ENCODE data around the gene CBX1.
A peak's percentile ranks its signal among the peaks of the same experiment; 100 is the strongest.

CBX1 gene

GRCh38 chr17:48121923-48122664 is 20.8 kb upstream of the CBX1 start:
- Histone ChIP-seq H3K36me3 (ENCODE audit: insufficient read depth, low read depth, low read length) (peaks cover 49% of the 10 kb centered on the region), H3K27me3 (ENCODE audit: insufficient read depth, low read length) (no peaks in the 10 kb centered on the region), H3K4me1 (ENCODE audit: insufficient read depth, low read length) (no peaks in the 10 kb centered on the region; the same call in 1 of the 2 replicates), H3K9ac (ENCODE audit: low read depth, low read length) (no peak overlapping the region), H3K27ac (ENCODE audit: low read length) (no peak overlapping the region), H3K9me3 (ENCODE audit: insufficient read depth, low read depth, low read length) (no peaks in the 10 kb centered on the region), H3K4me3 (ENCODE audit: low read length) (no peak overlapping the region)

- Histone ChIP-seq H3K36me3 (ENCODE audit: insufficient read depth, low read depth, low read length) (peaks cover 25% of the 10 kb centered on the region), H3K9me3 (ENCODE audit: insufficient read depth, low read depth, low read length) (no peaks in the 10 kb centered on the region), H3K4me3 (ENCODE audit: low read length) (no peak overlapping the region), H3K27me3 (ENCODE audit: insufficient read depth, low read length) (no peaks in the 10 kb centered on the region), H3K4me1 (ENCODE audit: insufficient read depth, low read length) (peaks cover 5% of the 10 kb centered on the region; the same call in 1 of the 2 replicates), H3K9ac (ENCODE audit: low read depth, low read length) (no peak overlapping the region), H3K27ac (ENCODE audit: low read length) (no peak overlapping the region)
Observed at GRCh38 chr17:48113201-48113676, 12.0 kb upstream of the CBX1 start.

GRCh38 chr17:48111937-48112241 is 10.6 kb upstream of the CBX1 start:
- Histone ChIP-seq H3K27me3 (ENCODE audit: insufficient read depth, low read length) (no peaks in the 10 kb centered on the region), H3K27ac (ENCODE audit: low read length) (no peak overlapping the region), H3K4me3 (ENCODE audit: low read length) (no peak overlapping the region), H3K9ac (ENCODE audit: low read depth, low read length) (no peak overlapping the region), H3K9me3 (ENCODE audit: insufficient read depth, low read depth, low read length) (no peaks in the 10 kb centered on the region), H3K4me1 (ENCODE audit: insufficient read depth, low read length) (peaks cover 5% of the 10 kb centered on the region; the same call in 1 of the 2 replicates), H3K36me3 (ENCODE audit: insufficient read depth, low read depth, low read length) (peaks cover 18% of the 10 kb centered on the region)

DNA sequence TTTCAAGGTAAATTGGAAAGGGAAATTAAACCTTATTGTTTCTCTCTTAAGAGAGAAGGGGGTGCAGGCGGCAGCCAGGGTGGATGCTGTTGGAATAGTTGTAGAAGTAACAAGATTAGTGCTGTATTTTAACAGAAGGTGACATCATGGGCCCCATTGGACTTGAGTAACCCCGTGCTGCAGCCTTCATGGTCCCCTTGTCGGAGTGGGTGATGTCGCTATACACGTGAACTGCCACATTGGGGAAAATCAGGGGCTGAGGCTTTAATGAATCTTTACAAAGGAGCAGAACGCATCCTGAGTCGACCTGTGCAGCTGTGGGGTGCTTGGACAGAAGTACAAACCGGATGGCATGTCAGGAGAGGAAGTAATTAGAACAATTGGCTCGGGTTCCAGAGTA is 9.5 kb upstream of the CBX1 start:
- no peaks in the 10 kb centered on the region; the same call in 1 of the 2 replicates for H3K27me3 ChIP-seq (ENCODE audit: insufficient read depth, low read length)
- H3K9ac ChIP-seq (ENCODE audit: low read depth, low read length) = no peak overlapping the region
- no peak overlapping the region for H3K4me3 ChIP-seq (ENCODE audit: low read length)
- peaks cover 14% of the 10 kb centered on the region for H3K36me3 ChIP-seq (ENCODE audit: insufficient read depth, low read depth, low read length)
- peaks cover 5% of the 10 kb centered on the region; the same call in 1 of the 2 replicates for H3K4me1 ChIP-seq (ENCODE audit: insufficient read depth, low read length)
- H3K9me3 ChIP-seq (ENCODE audit: insufficient read depth, low read depth, low read length) = no peaks in the 10 kb centered on the region
- H3K27ac ChIP-seq (ENCODE audit: low read length) = no peak overlapping the region

DNA sequence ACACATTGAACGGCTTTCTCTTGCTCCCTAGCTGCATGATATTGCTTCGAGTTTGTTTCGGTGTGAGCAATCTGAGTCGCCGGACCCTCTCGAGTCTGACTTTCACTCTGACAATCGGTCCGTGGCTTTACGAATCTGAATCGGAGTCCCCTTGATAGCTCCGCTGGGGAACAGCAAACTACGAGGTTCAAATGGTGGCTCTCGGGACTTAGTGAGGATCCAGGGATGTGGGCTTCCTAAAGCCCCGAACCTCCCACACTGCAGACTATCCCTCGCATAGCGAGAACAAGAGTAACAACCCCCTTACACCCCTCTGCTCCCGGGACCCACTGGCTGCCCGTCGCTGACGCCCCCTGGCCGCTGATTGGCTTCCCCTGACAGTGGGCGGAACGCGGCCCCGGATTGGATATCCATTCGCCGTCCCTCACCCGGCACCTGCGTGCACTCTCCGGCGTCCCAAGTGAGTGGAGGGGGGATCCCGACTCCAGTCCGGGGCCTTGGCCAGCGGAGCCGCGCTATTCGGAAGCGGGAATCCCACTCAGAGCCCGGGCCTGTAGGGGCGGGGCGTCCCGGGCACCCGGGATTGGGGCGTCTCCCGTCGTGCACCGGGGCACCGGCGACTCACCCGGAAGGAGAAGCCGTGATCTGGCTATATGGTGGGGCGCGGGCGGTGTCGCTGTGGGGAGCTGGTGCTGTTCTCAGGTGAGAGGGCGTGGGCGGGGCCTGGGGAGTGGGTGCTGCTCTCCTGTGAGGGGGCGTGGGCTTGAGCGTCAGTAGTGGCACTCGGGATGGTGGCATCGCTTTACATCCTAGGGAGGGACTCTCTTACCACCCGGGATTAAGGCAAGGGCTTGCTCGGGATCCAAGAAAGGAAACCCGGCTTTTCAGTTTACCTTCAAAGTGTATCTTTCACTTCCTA is 6.1 kb upstream of the CBX1 start, which contains the start of gene SNX11:
SNX11 (plus strand) TSS at position 630 of the 919 bp plus-strand sequence. CDS start 4,278 bp downstream, outside the sequence.
- no peaks in the 10 kb centered on the region; the same call in 1 of the 2 replicates for H3K27me3 ChIP-seq (ENCODE audit: insufficient read depth, low read length)
- H3K36me3 ChIP-seq (ENCODE audit: insufficient read depth, low read depth, low read length) = no peaks in the 10 kb centered on the region
- H3K27ac ChIP-seq (ENCODE audit: low read length) = no peak within 1 kb of the TSS
- peak within 1 kb of the TSS; percentile 90 for H3K9ac ChIP-seq (ENCODE audit: low read depth, low read length)
- H3K4me3 ChIP-seq (ENCODE audit: low read length) = peak within 1 kb of the TSS; percentile 90
- peaks cover 5% of the 10 kb centered on the region; the same call in 1 of the 2 replicates for H3K4me1 ChIP-seq (ENCODE audit: insufficient read depth, low read length)
- H3K9me3 ChIP-seq (ENCODE audit: insufficient read depth, low read depth, low read length) = no peaks in the 10 kb centered on the region

GRCh38 chr17:48106802-48107136 is 5.5 kb upstream of the CBX1 start:
- Histone ChIP-seq H3K9me3 (ENCODE audit: insufficient read depth, low read depth, low read length) (no peaks in the 10 kb centered on the region), H3K36me3 (ENCODE audit: insufficient read depth, low read depth, low read length) (no peaks in the 10 kb centered on the region), H3K4me1 (ENCODE audit: insufficient read depth, low read length) (peaks cover 5% of the 10 kb centered on the region; the same call in 1 of the 2 replicates), H3K27me3 (ENCODE audit: insufficient read depth, low read length) (no peaks in the 10 kb centered on the region; the same call in 1 of the 2 replicates), H3K9ac (ENCODE audit: low read depth, low read length) (peak overlapping the region; percentile 90; the same call in 1 of the 2 replicates), H3K4me3 (ENCODE audit: low read length) (peak overlapping the region; percentile 90), H3K27ac (ENCODE audit: low read length) (no peak overlapping the region)

DNA sequence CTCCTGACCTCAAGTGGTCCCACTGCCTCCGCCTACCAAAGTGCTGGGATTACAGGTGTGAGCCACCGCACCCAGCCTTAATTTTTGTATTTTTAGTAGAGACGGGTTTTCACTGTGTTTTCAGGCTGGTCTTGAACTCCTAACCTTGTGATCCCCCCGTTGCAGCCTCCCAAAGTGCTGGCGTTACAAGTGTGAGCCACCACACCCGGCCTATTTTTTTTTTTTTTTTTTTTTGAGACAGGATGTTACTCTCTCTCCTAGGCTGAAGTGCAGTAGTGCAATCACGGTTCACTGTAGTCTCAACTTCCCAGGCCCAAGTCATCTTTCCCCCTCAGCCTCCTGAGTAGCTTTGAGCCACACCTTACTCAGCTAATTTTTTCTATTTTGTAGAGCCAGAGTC is 3.2 kb upstream of the CBX1 start:
- Histone ChIP-seq H3K4me3 (ENCODE audit: low read length) (no peak overlapping the region), H3K9me3 (ENCODE audit: insufficient read depth, low read depth, low read length) (no peaks in the 10 kb centered on the region), H3K27me3 (ENCODE audit: insufficient read depth, low read length) (no peaks in the 10 kb centered on the region; the same call in 1 of the 2 replicates), H3K27ac (ENCODE audit: low read length) (no peak overlapping the region), H3K36me3 (ENCODE audit: insufficient read depth, low read depth, low read length) (no peaks in the 10 kb centered on the region), H3K9ac (ENCODE audit: low read depth, low read length) (no peak overlapping the region), H3K4me1 (ENCODE audit: insufficient read depth, low read length) (peaks cover 5% of the 10 kb centered on the region; the same call in 1 of the 2 replicates)

DNA sequence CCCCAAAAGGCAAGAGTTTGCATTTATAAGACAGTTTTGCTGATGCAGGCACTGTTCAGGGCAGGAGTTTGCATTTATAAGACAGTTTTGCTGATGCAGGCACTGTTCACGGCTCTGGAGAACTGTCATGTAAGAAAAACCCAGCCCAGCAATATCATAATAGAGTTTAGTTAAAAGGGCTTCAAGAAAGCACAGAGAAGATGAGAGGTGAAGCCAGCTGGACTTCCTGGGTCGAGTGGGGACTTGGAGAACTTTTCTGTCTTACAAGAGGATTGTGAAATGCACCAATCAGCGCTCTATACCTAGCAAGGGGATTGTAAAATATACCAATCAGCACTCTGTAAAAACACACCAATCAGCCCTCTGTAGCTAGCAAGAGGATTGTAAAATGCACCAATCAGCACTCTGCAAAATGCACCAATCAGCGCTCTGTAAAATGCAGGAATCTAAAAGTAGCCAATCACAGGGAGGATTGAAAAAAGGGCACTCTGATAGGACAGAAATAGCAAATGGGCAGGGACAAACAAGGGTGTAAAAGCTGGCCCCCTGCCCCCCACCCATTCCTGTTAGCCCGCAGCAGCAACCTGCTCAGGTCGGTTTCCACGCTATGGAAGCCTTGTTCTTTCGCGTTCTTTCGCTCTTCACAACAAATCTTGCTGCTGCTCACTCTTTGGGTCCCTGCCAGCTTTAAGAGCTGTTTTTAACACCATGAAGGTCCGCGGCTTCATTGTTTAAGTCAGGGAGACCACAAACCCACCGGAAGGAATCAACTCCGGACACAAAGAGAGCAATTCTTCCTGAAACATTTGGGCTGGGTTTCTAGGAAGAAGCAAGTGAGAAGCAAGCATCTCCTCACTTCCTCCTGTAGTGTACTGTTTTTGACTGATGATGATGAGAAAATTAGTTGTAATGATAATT is 1.8 kb upstream of the CBX1 start:
- Histone ChIP-seq H3K9ac (ENCODE audit: low read depth, low read length) (no peak overlapping the region), H3K27ac (ENCODE audit: low read length) (no peak overlapping the region), H3K36me3 (ENCODE audit: insufficient read depth, low read depth, low read length) (0 out of 2 replicates have a peak, but pooled peaks cover under 1% of the 10 kb centered on the region), H3K4me3 (ENCODE audit: low read length) (no peak overlapping the region), H3K9me3 (ENCODE audit: insufficient read depth, low read depth, low read length) (no peaks in the 10 kb centered on the region), H3K27me3 (ENCODE audit: insufficient read depth, low read length) (no peaks in the 10 kb centered on the region; the same call in 1 of the 2 replicates), H3K4me1 (ENCODE audit: insufficient read depth, low read length) (no peaks in the 10 kb centered on the region; the same call in 1 of the 2 replicates)

GRCh38 chr17:48102043-48102750 is 919 bp upstream of the CBX1 start:
- Histone ChIP-seq H3K4me3 (ENCODE audit: low read length) (peak overlapping the region; percentile 78; the same call in 1 of the 2 replicates), H3K9ac (ENCODE audit: low read depth, low read length) (peak overlapping the region; percentile 92; the same call in 1 of the 2 replicates), H3K27ac (ENCODE audit: low read length) (no peak overlapping the region), H3K4me1 (ENCODE audit: insufficient read depth, low read length) (no peaks in the 10 kb centered on the region; the same call in 1 of the 2 replicates), H3K36me3 (ENCODE audit: insufficient read depth, low read depth, low read length) (0 out of 2 replicates have a peak, but pooled peaks cover 4% of the 10 kb centered on the region), H3K9me3 (ENCODE audit: insufficient read depth, low read depth, low read length) (no peaks in the 10 kb centered on the region), H3K27me3 (ENCODE audit: insufficient read depth, low read length) (no peaks in the 10 kb centered on the region; the same call in 1 of the 2 replicates)

DNA sequence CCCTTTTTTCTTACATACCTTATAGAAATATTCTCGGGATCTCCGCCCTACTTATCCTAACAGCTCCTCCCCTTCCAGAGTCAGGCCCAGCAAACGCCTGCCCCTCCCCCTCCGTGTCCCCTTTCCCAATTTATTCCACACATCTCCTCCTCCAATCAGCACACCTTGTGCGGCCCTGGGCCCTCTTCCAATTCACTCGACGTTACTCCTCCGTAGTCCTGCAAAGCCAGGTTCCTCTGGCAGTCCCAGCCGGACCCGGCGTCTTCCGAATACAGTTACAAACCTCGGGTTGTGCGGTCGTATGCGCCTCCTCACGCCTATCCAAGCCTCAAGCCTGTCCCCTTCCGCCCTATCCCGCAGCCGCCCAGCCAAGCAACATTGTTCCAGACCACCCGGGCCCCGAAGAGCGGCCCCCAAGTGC is 677 bp downstream of the CBX1 start:
- H3K9me3 ChIP-seq (ENCODE audit: insufficient read depth, low read depth, low read length) = no peaks in the 10 kb centered on the region
- H3K36me3 ChIP-seq (ENCODE audit: insufficient read depth, low read depth, low read length) = peaks cover 9% of the 10 kb centered on the region; the same call in 1 of the 2 replicates
- H3K4me1 ChIP-seq (ENCODE audit: insufficient read depth, low read length) = no peaks in the 10 kb centered on the region; the same call in 1 of the 2 replicates
- peak overlapping the region; percentile 92 for H3K9ac ChIP-seq (ENCODE audit: low read depth, low read length)
- H3K27ac ChIP-seq (ENCODE audit: low read length) = no peak overlapping the region
- H3K4me3 ChIP-seq (ENCODE audit: low read length) = peak overlapping the region; percentile 78
- H3K27me3 ChIP-seq (ENCODE audit: insufficient read depth, low read length) = no peaks in the 10 kb centered on the region

Data from iPS-20b (cell line).